Measurements from ENCODE around the gene PDE12. TPM values are rescaled to one million over a fixed set of nuclear protein-coding genes. Genes with fewer than 3 reads are reported as not detected.

PDE12 gene, protein sequence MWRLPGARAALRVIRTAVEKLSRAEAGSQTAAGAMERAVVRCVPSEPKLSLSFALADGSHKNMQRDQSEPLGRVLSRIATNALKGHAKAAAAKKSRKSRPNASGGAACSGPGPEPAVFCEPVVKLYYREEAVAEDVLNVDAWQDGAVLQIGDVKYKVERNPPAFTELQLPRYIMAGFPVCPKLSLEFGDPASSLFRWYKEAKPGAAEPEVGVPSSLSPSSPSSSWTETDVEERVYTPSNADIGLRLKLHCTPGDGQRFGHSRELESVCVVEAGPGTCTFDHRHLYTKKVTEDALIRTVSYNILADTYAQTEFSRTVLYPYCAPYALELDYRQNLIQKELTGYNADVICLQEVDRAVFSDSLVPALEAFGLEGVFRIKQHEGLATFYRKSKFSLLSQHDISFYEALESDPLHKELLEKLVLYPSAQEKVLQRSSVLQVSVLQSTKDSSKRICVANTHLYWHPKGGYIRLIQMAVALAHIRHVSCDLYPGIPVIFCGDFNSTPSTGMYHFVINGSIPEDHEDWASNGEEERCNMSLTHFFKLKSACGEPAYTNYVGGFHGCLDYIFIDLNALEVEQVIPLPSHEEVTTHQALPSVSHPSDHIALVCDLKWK
- total RNA-seq (ENCODE audit: insufficient read depth, low replicate concordance), result 12.5 TPM

DNA sequence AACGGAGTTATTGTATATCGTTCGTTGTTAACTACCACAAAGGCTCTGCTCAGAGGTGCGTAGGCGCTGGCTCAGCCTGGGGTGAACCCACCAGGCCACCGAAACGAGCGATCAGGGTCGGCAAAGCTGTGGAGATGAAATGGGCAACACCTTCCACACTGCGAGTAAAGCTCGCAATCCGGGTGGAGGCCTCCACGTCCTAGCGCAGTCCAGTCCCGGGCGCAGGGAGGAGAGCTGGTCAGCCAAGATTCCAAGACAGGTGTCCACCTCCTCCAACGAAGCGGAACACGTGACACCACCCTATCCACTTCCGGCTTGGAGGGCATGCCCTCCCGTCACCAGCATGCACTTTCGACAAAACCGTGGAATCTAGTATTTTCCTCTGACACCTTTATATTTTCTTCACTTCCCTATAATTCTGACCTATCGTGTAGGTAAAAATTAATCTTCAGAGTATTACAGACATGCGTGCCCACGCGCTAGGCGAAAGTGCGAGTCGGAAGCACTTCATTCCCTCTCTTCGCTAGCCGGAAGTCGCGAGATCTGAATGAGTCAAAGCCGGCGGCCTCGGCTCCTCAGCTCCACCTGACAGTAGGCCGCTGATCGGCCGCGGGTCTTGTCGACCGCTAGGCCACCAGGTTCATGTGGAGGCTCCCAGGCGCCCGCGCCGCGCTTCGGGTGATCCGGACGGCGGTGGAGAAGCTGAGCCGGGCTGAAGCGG is at the start of gene PDE12:
Gene PDE12, plus strand, starts transcription at position 537 of the 721 bp plus-strand sequence. Its CDS starts 106 bp downstream, at position 643.
- DNase-seq (ENCODE audit: low spot score), result peak; percentile 94

DNA sequence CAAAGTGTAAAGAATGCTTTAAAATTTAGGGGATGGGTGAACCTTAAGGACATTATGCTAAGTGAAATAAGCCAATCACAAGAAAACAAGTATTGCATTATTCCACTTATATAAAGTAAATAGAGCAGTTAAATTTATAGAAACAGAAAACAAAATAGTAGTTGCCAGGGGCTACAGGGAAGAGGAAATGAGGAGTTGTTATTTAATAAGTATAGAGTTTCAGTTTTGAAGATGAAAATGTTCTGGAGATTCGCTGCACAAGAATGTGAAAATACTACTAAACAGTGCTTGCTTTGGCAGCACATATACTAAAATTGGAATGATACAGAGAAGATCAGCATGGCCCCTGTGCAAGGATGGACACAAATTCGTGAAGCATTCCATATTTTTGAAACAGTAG is 43.9 kb upstream of the PDE12 start:
- no peak for DNase-seq (ENCODE audit: low spot score)

DNA sequence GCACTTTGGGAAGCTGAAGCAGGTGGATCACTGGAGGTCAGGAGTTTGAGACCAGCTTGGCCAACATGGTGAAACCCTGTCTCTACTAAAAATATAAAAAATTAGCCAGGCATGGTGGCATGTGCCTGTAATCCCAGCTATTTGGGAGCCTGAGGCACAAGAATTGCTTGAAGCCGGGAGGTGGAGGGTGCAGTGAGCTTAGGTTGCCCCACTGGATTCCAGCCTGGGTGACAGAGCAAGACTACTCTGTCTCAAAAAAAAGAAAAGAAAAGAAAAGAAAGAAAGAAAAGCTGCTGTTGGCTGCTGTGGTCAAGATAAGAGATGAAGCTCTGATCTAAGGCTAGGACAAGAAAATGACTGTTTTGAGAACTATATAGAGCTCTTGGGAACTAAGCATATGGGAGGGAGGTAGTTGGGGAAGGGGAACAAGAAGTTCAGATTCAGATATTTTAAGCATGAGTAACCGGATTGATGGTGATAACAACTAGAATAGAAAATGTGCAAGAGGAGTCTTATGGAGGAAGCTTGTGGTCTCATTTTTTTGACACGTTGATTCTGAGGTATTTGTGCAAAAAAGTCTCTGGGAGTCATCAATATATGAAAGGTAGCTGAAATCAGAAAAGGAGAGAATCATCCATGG is 37.7 kb upstream of the PDE12 start:
- DNase-seq (ENCODE audit: low spot score), result no peak

DNA sequence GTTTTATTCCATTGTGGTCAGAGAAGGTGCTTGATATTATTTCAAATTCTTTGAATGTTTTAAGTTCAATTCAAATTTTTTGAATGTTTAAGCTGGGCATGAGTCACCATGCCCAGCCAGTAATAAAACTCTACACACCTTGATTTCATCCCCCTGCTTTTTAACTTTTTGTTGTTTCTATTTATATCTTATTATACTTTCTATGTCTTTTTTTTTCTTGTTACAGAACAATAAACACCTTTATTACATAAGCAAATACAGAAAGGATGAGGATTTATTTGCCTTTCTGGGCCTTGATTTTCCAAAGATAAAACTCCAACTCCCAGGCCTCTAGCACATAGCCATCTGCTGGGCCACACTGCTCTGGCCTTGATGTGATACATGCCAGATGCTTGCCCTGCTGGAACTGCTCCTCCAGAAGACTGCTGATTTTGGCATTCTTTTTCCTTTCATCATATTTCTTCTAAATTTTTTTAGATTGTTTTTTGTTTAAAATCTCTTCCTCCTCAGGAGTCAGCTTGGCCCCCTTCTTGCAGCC is 25.9 kb upstream of the PDE12 start:
- no peak for DNase-seq (ENCODE audit: low spot score)

DNA sequence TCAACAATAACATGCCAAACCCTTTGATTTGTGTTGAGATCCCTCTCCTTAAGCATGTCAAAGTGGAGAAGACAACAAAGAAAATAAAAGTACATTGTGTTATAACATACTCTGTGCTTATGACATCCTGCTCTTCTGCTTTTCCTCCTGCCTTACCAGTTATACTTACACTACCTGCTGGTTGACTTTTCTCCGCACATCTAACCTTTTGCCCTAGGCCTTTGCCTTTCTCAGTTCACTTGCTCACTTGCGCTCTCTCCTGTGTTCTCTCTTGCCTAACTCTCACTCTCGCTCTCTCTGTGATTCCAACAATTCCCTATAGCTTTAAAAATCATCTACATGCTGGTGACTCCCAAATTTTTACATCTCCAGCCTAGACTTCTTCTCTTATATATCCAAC is 17.6 kb upstream of the PDE12 start:
- peak; percentile 14 for DNase-seq (ENCODE audit: low spot score)

DNA sequence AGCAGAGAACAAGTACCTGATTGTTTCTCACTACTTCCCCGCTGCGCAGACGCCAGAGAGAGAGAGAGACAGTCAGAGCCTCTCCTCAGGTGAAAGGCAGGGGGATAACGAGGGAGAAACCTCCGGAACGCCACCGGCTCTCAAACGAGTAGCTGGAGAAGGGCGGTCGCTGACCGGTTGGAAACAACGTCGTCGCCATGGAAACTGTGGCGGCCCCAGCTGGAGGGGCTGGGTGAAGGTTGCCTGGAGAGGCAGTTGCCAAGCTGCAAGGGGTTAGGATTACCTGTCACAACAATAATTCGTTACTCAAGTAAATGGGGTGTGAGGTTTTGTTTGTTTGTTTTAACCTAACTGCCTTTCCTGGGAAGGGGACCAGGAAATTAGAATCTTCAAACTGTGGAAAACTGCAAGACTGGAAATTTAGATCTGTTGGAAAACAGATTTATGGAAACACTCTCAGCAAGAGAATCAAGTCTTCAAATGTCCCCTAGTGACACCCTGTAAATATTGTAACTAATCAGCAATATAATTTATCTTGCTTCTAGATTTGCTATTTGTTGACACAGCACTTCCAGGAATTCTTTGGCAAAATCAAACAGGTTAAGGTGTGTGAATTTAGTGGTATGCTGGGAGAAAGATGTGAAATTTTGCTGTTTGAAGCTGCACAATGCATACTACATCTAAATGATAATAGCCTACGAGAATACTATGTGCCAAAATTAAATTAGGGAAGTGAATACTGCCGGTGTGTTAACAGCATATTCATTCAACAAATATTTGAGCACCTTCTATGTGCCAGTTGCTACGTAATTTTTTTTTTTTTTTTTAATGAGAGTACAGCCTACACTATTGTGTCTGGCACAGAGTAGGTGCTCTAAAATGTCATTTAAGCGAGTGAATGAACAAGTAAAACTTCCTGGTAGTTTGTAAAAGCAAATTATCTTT is 11.6 kb upstream of the PDE12 start, which contains the start of gene DNAH12:
Gene DNAH12, minus strand, starts transcription at position 164 of the 945 bp plus-strand sequence. CDS start 1,474 bp downstream, outside the sequence.
- peak; percentile 54 for DNase-seq (ENCODE audit: low spot score)

DNA sequence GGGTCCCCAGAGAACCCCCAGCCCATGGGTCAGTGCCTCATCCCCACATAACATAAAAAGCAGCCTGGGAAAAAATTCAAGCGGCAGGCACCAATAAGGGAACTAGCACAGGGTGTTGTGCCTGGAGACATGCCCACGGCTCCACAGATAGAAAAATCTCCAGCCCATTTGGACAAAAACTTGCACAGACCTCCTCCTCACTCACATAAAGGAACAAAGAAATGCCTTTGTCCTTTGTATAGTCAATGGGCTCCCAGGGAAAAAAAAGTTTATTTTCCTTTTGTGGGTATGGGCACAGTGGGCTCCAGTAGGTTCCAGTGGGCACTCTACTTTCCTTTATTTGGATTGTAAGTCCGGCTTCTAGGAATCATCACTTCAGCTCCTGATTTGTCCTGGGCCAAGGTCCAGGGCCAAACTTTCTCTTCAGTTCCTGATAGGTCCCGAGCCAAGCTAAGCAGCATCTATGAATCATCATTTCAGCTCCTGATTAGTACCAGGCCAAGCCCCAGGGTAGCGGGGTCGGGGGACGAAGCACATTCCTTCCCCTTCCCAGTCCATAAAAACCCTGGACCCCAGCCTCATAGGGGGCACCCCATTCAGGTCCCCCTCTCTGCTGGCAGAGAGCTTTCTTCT is 10.3 kb upstream of the PDE12 start:
- no peak for DNase-seq (ENCODE audit: low spot score)

DNA sequence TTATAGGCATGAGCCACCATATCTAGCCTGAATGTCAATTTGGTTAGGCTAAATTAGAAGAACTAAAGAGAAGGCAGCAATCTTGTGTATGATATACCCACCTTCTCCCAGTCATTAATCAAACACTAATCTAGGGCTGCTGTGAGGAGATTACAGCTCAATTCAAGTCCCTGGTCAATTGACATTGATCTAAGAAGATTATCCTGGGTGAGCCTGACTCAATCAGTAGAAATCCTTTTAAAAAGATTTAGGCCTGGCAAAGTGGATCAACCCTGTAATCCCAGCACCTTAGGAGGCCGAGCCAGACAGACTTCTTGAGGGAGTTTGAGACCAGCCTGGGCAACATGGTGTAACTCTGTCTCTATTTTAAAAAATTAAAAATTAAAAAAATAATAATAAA is 9.5 kb upstream of the PDE12 start:
- DNase-seq (ENCODE audit: low spot score), result no peak

DNA sequence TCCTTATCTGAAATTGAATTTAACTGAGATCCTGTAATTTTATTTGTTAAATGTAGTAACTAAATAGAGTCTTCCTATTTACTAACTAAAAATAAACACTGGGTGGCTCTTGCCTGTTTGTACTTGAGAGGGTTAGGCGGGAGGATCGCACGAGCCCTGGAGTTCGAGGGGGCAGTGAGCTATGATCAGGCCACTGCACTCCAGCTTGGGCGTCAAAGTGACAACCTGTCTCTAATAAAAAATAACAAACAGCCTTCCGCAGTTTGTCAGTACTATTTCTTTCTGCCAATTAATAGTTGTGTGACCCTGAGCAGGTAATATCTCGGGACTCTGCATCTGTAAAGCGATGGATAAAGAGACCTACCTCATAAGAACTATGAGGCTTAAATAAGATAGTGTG is 768 bp upstream of the PDE12 start:
- DNase-seq (ENCODE audit: low spot score), result no peak

DNA sequence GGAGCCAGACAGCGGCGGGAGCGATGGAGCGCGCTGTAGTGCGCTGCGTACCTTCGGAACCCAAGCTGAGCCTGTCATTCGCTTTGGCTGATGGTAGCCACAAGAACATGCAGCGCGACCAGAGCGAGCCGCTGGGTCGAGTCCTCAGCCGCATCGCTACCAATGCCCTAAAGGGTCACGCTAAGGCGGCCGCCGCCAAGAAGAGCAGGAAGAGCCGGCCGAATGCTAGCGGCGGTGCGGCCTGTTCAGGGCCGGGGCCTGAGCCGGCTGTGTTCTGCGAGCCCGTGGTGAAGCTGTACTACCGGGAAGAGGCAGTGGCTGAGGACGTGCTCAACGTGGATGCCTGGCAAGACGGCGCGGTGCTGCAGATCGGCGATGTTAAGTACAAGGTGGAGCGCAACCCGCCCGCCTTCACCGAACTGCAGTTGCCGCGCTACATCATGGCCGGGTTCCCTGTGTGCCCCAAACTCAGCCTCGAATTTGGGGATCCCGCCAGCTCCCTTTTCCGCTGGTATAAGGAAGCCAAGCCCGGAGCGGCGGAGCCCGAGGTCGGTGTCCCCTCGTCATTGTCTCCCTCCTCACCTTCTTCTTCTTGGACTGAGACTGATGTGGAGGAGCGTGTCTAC is 498 bp downstream of the PDE12 start:
- no peak for DNase-seq (ENCODE audit: low spot score)

DNA sequence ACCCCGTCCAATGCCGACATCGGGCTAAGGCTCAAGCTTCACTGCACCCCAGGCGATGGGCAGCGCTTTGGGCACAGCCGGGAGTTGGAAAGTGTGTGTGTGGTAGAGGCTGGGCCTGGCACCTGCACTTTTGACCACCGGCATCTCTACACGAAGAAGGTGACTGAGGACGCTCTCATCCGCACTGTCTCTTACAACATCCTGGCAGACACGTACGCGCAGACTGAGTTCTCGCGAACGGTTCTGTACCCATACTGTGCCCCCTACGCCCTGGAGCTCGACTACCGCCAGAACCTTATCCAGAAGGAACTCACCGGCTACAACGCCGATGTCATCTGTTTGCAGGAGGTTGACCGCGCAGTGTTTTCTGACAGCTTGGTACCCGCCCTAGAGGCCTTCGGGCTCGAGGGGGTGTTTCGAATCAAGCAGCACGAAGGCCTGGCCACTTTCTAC is 1.0 kb downstream of the PDE12 start:
- peak; percentile 18 for DNase-seq (ENCODE audit: low spot score)

DNA sequence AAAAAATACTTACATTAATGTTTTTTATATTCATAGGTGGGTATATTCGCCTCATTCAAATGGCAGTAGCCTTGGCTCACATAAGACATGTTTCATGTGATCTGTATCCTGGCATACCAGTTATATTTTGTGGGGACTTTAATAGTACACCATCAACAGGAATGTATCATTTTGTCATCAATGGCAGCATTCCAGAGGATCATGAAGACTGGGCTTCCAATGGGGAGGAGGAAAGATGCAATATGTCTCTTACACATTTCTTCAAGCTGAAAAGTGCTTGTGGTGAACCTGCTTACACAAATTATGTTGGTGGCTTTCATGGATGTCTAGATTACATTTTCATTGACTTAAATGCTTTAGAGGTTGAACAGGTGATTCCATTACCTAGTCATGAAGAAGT is 3.5 kb downstream of the PDE12 start:
- DNase-seq (ENCODE audit: low spot score), result no peak

DNA sequence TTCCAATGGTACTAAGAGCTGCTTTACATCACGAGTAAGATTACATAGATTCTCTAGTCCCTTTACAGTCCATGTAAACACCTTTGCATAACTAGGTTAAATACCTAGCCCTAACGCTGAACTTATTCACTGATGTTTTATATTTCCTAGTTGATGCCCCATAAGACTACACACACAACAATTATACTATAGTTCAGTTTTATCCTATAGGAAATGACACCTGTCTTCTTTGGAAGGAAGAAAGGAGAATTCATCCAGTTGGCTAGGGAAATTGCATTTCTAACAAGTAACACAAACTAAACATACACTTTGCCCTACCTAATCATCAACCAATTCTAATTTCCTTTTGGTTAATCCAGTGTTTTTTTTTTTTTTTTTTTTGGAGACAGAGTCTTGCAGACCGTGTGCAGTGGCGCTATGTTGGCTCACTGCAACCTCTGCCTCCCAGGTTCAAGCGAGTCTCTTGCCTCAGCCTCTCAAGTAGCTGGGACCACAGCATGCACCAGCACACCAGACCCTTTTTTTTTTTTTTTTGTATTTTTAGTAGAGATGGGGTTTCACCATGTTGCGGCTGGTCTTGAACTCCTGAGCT is 13.9 kb downstream of the PDE12 start:
- no peak for DNase-seq (ENCODE audit: low spot score)

DNA sequence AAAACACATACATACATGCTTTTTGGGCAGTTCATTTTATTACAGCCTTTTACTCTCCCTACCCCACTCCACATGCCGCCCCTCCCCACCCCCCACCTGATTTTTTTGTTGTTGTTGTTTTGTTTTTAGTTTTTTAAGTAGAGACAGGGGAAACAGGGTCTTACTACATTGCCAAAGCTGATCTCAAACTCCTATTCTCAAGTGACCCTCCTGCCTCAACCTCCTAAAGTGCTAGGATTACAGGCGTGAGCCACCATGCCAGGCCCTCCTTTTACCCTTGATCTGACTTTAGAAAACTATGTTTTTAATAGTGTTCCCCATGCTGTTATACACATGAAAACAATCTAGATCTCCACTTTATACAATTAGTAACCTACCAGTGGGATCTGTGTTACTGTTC is 14.8 kb downstream of the PDE12 start:
- no peak for DNase-seq (ENCODE audit: low spot score)

DNA sequence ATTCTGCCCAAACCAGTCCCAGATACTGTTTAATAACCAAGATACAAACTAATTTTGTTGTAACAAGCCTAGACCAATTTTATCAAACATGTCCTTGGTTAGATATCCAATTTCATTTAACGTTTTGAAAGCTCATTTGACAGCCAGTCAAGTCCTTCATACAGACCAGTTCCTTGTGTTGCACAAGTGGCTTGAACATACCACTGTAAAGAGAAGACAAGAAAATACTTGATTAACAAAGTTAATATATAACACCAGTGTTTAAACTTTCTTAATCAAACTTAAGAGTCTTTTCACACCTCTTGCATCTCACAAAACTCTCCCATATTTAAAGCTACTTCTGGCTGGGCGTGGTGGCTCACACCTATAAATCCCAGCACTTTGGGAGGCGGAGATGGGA is 16.0 kb downstream of the PDE12 start:
- DNase-seq (ENCODE audit: low spot score), result no peak

DNA sequence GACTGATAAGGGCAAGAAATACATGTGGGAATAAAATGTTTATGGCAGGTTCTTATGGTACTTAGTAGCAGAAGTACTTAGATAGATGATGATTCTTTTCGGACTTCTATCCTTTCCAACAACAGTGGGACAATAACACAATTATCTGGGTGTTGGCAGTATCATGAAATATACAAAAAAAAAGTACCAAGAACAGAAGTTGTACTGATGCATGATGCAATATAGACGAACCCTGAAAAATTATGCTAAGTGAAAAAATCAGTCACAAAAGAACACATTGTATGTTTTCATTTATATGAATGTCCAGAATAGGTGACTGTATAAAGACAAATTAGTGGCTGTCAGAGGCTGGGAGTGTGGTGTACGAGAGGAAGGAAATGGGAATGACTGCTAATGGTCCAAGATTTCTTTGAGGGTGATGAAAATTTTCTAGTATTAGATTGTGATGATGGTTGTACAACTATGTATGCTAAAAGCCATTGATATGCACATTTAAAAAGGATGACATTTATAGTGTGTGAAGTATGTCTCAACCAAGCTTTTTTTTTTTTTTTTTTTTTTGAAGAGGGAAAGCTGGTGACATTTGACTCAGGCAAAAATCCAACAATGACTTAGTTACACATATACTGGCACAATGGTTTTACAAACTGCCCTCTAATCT is 20.0 kb downstream of the PDE12 start:
- DNase-seq (ENCODE audit: low spot score), result no peak

DNA sequence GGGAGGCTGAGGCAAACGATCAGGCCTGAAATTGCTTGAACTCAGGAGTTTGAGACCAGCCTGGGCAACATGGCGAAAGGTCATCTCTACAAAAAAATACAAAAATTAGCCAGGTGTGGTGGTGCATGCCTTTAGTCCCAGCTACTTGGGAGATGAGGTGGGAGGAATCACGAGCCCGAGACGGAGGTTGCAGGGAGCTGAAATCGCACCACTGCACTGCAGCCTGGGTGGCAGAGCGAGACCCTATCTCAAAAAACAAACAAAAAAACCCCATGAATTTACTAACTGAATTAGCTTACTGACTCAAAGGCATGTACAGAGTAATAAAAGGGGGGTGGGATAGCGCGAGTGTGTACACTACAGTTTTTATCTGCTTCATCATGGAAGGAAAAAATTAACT is 21.7 kb downstream of the PDE12 start:
- no peak for DNase-seq (ENCODE audit: low spot score)

DNA sequence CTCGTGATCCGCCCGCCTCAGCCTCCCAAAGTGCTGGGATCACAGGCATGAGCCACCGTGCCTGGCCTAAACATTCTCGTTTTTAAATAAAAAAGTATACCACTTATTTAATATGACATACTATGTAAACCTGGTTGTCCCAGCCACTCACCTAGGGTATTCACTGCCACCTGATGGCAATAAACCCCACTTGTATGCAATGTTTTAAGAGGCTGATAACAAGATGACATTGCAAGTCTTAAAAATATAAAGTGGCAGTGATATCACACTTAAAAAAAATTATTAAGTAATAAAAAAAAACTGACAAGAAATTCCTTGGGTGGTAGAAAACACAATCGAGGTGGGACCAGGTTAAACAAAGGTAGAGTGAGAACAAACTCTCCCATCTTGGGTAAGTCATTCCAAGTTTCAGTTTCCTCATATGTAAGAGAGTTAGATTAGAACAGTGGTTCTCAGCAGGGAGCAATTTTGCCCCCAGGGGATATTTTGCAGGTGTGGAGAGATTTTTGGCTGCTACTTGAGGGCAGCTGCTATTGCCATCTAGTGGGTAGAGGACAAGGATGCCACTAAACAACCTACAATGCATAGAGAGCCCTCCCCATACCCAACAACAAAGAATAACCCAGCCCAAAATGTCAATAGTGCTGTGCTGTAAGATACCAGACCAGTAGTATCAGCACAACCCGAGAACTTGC is 26.5 kb downstream of the PDE12 start:
- no peak for DNase-seq (ENCODE audit: low spot score)

Data from umbilical cord (tissue), 2 donors.